HG03460 (cell line): ENCODE data around the gene TMEM119.
"Not testable (repeated sequence)": the region's sequence is repeated elsewhere in the genome, so short reads cannot be mapped to it uniquely, and the experiment has no call there.

Experiments
- ATAC-seq: cut with Tn5 transposase; IDR thresholded peaks from one replicate; pipeline ENCODE4 v1.9.1; 2021; ENCODE audit not compliant: unreplicated experiment

TMEM119 gene

DNA sequence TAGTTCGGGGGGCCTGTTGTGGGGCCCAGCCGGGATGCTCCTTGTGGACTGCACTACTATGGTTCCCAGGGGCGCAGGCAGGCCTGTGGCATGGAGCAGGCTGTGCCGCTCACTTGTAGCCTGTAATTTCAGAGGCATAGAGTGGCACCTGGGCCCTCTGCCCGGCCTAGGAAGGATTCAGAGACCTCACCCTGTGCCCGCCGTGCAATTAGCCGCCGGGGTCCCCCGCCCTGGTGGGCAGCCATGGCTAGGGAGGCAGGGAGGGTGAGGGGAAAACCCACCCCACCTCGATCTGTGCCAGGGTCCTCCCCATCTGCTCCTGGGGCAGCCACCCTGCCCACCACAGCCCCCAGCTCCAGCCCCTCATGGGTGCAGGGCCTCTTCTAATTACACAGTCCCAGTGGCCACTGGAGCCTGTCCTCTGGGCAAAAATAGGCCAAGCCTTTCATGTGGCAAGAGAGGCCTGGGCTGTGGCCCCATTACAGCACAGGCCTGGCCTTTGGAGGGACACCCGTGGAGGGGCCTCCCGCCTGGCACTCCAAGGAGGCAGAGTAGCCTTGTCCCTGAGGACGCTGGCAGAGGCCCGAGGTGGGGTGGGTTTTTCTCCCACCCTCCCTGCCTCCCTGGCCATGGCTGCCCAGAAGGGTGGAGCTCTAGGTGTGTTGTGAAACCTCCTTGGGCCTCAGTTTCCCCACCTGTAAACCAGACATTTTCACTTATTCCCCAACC, 5.3 kb upstream of the TMEM119 start:
- no peak for ATAC-seq

DNA sequence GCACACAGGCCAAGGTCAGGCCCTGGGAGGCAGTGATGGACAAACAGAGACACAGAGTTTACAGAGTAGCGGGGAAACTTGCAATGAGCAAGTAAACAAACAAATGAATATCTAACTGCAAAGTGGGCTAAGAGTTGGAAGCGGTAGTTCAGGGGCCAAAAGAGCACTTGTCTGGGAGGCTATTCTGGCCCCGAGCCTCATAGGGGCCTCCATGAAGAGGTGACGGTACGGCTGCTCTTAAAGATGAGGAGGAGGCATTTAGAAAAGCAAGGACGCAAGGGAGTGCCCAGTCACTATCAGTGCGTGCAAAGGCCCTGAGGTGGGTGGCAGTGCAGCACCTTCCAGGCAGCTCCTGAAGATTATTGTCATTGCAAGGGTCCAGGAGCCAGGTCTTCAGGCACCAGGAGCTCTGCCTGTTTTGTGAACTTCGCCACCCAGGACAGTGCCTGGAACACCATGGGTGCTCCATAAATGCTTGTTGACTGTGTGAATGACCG, 4.4 kb upstream of the TMEM119 start:
- no peak for ATAC-seq

DNA sequence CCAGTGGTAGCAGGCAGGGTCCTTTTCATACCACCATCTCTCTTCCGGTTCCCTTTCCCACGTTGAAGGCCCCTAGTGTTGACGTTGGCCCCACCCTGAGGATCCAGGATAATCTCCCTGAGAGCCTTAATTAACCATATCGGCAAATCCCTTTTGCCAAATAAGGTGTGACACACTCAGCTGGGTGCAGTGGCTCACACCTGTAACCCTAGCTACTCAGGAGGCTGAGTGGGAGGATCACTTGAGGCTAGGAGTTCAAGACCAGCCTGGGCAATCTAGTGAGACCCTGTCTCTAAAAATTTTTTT, 2.8 kb upstream of the TMEM119 start:
- ATAC-seq = no peak

DNA sequence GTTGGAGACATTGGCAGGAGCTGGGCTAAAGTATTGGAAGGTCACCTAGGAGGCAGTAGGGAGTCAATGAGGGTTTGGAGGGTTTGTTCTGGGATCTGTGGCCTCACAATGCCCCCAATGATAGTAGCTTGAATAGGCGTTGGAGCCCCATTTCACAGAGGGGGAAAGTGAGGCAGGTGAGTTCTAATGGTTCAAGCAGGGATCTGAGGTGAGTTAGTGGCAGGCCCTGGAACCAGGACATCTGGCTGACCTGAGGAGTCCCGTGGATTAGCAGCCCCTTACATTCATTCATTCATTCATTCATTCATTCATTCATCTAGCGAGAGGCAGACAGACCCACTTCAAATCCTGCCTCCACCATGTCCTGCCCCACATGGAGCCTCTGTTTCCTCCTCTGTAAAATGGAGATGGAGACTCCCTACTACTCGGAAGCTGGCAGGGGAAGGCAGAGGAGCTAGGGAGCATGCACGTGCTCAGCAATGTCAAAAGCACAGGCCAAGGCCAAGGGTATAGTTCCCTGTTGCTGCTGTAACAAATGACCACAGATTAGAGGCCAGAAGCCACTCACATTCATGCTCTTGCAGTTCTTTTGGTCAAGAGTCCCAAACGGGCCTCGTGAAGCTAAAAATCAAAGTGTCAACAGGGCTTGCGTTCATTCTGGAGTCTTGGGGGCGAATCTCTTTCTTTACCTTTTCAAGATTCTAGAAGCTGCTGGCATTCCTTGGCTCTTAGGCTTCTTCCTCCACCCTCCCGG, 2.2 kb upstream of the TMEM119 start:
- ATAC-seq = no peak

DNA sequence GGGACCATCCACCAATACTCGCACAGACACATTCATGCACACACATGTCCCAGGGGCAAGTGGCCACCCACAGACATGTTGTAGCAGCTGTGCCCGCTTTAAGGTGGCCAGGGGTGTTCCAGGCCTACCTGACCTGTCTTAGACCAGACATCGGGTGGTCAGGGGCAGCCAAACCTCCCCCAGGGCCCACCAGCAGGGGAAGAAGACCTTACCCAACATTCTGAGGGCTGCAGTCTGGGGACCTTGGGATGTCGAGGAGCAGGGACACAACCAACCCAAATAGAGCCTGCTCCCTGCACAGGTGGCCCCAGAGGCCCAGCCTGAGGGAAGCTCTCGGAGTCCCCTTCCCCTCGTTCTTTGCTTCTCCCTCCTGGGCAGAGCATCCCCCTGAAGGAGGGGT, 1.7 kb upstream of the TMEM119 start:
- ATAC-seq = no peak

DNA sequence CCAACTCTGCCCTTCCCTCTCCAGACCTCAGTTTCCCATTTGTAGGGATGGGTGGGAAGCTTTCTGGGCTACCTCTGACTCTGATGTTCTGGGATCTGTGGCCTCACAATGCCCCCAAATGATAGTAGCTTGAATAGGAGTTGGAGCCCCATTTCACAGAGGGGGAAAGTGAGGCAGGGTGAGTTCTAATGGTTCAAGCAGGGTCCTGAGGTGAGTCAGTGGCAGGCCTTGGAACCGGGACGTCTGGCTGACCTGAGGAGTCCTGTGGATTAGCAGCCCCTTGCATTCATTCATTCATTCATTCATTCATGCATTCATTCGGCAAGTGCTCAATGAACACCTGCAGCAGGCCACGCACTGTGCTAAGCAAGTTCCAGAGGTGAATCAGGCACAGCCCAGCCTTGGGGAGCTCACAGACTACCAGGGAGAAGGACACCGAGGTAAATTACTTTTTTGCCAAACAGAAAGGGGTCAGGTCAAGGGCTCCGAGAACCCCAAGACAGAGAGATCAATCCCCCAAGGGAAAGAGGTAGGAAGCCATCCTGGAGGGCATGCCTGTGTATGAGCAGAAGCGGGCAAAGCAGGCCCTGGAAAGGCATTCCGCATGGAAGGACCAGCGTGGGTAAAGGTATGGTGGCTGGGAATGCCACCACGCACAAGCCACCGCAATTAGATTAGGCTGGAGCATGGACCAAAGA, 818 bp upstream of the TMEM119 start:
- no peak for ATAC-seq

DNA sequence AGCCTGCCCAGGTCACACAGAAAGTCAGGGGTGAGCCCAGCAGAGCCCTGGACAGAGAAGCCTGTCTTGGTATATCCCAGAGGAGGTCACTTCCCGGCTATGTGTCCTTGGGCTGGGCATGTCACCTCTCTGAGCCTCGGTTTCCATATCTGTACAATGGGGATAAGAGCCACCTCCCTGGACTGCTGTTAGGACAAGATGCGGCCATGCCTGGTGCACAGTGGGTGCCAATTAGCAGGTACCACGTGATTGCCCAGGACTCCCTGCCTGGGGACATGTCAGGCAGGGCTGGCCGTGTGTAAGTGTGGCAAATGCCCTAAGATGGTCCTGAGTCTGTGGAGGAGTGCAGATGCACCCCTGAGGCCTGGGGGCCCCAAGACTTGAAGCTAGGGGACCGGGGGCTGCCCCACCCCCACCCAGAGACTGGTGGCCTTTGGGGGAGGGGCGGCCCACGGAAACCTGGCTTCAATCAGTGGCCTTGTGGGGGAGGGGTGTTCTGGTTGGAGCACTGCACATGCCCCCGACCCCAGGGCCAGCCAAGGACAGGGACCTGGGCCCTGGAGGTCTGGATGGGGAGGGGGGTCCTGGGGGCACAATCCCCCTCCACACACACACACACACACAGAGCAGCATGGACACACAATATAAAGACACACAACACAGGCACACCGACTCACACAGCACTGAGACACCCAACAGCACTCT, 878 bp downstream of the TMEM119 start:
- ATAC-seq = no peak

DNA sequence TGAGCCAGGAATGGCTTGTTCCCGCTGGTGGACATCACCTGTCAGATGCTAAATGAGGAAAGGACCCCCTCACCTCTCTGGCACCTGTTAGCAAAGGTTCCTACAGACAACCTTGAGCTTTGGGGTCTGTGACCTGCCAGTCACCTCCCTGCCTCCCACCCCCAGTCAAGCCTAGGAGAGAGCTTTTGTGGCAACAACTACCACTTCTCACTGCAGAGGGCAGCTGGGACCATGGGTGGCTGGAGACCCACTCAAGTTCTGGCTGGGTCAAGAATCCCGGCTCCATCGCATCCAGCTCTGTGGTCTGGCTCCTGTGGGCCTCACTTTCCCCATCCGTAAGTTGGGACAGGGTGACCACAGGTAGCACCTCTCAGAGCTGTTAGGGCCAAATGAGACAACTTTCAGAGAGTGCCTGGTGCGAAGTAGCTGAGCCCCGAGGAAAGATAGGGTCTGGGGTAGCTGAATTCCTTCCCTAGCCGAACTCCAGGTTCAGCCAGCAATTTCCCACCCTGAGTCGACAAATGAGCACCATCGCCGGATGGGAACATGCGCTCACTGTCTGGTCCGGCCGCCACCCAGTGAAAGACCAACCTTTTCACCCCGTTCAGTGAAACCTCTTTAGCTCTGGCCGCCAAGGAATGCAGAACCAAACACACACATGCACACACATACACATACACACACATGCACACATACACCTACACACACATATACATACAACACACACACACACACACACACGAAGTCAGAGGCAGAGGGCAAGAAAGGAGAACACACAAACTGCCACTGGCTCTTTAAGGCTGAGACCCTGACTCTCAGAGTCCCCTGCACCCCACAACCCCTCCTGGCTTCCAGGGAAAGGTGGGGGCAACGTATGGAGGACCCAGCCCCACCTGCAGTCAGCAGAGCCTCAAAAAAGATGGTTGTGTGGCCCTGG, 1.9 kb downstream of the TMEM119 start:
- ATAC-seq = no peak

DNA sequence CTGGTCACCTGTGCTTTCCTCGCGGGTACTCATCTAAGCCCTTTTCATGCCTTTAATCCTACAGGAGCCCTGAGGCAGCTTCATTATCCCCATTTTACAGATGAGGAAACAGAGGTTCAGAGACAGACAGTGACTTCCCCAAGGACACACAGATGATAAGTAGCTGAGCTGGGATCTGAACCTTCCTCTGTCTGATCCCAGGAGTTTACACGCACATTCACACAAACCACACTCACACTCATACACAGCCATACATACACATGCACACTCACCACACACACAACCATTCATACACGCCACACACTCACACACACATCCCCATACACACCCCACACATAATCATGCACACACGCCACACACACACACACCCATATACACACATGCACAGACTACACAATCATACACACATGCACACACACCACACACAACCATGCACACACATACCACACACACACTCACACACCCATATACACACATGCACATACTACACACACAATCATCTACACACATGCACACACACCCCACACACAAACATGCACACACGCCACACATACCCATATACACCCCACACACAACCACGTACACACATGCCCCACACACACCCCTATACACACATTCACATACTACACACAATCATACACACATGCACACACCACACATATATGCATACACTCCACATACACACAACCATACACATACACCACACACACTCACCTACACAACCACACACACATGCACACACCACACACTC, 2.7 kb downstream of the TMEM119 start:
- no peak for ATAC-seq

DNA sequence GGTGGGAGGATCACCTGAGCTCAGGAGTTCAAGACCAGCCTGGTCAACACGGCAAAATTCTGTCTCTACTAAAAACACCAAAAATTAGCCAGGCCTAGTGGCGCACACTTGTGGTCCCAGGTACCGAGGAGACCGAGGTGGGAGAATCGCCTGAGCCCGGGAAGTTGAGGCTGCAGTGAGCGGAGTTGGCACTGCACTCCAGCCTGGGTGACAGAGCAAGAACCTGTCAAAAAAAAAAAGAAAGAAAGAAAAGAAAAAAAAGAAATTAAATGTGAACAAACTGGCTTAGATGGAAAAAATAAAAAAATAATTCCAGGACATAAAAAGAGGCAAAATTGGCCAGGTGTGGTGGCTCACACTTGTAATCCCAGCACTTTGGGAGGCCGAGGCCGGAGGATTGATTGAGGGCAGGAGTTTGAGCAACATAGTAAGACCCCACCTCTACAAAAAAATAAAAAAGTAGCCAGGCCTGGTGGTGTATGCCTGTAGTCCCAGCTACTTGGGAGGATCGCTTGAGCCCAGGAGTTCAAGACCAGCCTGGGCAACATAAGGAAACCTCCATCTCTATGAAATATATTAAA, 3.5 kb downstream of the TMEM119 start:
- ATAC-seq = no peak

DNA sequence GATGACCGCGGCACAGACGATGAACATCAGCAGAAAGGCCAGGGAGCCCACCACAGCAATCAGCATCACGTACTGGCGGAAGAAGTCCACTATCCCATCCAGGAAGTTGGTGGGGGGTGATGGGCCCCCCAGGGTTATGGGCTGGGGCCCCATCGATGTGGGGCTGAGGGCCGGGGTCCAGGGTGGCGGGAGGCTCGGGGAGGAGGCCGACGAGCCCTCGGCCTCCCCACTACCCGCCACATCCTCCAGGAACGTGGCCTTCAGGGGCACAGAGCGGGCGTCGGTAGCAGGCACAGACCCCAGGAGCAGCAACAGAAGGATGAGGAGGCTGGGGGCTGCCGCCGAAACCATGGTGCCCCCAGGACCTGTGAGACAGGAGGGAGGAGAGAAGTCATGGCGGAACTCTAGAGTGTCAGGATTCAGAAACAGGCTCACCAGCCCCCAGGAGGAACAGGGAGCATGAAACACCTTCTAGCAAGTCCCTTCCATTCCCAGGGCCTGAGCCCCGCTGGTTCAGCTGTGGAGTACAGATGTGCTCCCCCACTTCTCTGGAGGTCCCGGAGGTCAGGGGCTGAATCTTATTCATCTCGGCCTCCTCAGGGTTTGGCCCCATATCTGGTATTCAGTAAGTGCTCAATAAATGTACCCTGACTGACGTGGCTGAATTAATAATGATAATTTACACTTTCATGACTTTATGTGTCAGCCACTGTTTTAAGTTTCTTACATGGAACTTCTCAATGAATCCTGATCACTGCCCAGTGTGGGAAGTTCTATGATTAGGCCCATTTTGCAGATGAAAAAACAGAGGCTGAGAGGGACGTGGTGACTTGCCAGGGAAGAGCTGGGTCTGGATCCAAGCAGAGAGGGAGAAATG, 5.6 kb downstream of the TMEM119 start:
- ATAC-seq = no peak

DNA sequence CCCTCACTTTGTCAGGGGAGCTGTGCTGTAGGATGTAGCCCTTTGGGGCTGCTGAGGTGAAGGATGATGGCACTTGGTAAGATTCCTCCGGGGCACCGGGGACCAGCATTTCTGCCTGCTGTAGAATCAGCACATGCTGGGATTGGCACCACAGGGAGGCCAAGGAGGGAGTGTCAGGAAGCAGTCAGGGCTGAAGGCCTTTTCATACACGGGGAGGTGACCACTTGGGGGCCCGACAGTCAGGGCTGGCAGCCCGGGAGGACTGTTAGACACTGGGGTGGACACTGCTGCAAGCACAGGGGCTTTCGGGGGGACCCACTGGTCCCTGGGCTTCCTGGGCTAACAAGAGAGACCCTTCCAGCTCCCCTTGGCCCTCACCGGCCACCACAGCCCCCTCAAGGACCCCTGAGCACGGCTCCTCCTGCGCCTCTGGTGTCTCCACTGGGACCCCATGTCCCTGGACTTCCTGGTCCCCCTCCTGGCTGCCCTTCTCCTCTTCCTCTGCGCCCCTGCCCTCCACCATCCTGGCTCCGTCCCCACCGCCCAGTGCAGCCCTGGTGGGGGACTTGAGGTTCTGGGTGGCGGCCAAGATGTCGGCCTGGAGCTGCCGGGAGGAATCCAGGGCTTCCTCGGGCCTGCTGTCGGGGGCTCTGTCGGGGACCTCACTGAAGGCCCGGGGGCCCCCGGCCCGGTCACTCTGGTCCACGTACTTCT, 6.5 kb downstream of the TMEM119 start:
- no peak for ATAC-seq

DNA sequence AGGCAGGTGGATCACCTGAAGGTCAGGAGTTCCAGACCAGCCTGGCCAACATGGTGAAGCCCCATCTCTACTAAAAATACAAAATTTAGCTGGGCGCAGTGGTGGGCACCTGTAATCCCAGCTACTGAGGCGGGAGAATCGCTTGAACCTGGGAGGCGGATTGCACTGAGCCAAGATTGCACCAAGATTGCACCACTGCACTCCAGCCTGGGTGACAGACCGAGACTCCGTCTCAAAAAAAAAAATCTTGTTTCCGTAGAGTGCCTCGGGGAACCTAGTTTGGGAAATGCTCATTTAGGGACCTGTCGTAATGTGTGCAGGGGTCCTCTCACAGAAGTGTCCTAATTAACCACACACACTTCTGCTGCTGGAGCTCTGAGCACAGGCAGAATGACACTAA, 7.4 kb downstream of the TMEM119 start:
- not testable (repeated sequence) for ATAC-seq

DNA sequence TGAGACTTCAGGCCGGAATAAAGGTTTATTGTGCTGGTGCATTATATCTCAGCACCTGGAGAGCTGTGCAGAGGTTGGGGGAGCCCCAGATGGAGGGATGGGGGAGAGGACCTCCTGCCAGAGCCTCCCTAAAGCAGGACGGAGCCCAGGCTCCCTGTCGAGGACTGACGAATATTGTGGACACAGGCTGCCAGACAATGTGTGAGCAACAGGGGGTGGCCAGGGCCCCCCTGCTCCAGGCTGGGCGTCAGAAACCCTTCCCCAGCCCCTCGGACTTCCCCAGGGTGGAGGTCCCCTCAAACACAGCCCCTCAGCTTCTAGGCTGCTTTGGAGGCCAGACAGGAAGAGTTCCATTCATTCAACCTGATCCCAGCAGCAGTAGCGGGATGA, 8.0 kb downstream of the TMEM119 start:
- ATAC-seq = no peak

DNA sequence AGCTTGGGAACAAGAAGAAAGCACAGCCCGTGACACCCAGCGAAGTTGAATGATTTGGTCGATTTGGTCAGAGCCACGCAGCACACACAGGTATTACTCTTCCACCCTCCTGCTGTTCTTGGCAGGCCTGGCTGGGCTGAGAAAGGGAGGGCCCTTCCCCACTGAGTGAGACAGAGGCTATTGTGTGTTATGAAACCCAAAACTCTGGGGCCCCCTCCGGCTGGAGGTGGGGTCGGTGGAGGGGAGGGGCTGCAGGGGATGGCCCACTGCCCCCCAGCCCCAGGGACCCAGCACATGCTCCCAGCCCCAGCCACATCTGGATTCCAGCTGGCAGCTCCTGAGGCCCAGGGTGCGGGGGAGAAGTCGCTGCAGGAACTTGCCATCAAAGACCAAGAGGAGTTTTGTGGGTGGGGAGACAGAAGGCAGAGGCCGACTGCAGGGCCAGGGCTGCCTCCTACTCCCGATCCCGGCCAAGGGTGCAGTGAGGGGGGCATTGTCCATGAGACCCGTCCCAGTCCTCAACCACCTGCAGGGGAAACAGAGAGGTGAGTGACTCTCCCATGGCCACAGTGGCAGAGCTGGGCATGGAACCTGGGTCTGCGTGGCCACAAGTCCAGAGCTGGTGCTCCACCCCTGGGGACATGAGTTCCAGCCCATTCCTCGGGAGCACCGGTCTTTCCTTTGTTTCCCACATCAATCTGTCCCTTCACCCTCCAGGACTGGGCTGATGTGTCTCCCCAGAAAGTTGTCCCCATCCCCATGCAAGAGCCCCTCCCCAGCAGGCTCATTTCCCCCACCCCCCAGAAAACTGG, 8.7 kb downstream of the TMEM119 start:
- no peak for ATAC-seq

DNA sequence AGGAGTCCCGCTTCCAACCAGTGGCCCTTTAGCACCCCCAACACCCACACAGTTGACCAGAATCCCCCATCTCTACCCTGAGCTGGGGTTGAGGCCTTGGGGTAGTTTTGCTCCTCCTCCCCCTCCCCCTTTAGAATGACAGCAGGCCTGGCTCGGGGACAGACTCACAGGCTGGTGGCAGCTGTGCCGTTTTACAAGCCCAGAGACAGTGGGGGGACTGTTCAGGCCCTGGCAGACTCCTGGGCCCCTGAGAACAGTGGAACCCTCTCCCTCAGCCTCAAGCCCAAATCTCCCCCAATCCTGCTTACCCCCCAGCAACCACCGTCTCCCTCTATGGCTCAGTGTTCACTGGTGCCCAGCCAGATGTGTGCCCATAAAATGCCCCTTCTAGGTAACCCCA, 10.1 kb downstream of the TMEM119 start:
- no peak for ATAC-seq

DNA sequence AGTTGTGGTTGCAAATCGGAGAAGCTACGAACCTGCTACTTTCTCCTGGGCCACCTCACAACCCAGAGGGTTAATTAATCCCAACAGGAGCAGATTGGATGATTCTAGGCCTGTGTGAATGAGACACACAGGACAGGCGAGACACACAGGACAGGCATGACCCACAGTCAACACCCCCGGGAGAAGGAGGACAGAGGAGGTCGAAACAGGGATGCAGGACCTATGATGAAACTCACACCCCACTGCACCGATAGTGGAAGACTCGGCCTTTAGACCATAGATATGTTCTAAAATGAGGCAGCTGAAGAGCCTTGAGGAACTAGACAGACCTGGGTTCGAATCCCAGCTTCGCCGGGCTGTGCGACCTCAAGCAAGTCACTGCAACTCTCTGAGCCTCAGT, 11.6 kb downstream of the TMEM119 start:
- ATAC-seq = no peak
